ENCODE measurements around the gene NSD2. TPM values are rescaled to one million over a fixed set of nuclear protein-coding genes. Genes with fewer than 3 reads are reported as not detected.
A peak's percentile ranks its signal among the peaks of the same experiment; 100 is the strongest.

Gene NSD2
- total RNA-seq, 2 donors from 2014 or later = 23.8 to 36.3 TPM

DNA sequence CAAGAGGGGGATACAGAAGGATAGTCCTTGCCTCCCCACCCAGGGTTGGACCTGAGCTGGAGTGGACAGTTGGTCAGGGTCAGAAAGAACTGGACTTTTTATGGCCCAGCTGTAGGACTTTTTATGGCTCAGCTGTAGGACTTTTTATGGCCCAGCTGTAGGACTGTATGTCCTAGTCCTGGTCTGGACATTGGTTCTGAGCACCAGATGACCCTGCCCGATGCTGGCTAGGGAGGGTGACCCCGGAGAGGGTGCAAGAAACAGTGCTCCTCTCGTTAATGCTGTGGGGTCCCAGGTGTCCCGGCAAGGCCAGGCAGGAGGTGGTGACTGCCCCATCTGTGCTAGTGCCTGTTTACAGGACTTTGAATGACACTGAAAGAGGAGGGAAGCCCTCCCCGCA lies 13.3 kb upstream of the NSD2 start:
- Histone ChIP-seq H3K36me3 (no peaks in the 10 kb centered on the region), H3K27ac (no peak overlapping the region), H3K27me3 (no peaks in the 10 kb centered on the region), H3K9me3 (no peaks in the 10 kb centered on the region), H3K4me3 (no peak overlapping the region), H3K4me1 (peaks cover 0 to 41% of the 10 kb centered on the region in 2 donors)
- DNase-seq (ENCODE audit: low spot score) = no peak
- TF ChIP-seq CTCF (IDR thresholded peaks at IDR 0.05) = no peak

GRCh38 chr4:1859389-1859753 lies 11.8 kb upstream of the NSD2 start:
- TF ChIP-seq CTCF (IDR thresholded peaks at IDR 0.05) = no peak

GRCh38 chr4:1862055-1862911 lies 8.9 kb upstream of the NSD2 start:
- Histone ChIP-seq H3K4me3 (peak overlapping the region in 1 of 2 donors; percentile 19), H3K4me1 (peaks cover 0 to 11% of the 10 kb centered on the region in 2 donors), H3K27ac (no peak overlapping the region), H3K36me3 (no peaks in the 10 kb centered on the region), H3K9me3 (no peaks in the 10 kb centered on the region), H3K27me3 (no peaks in the 10 kb centered on the region)
- no peak for TF ChIP-seq CTCF (IDR thresholded peaks at IDR 0.05)
- no peak for DNase-seq (ENCODE audit: low spot score)

More at GRCh38 chr4:1859389-1859753, 11.8 kb upstream of the NSD2 start:
- no peaks in the 10 kb centered on the region for H3K27me3 ChIP-seq
- H3K4me1 ChIP-seq = peaks cover 0 to 29% of the 10 kb centered on the region in 2 donors
- DNase-seq (ENCODE audit: low spot score) = no peak
- H3K36me3 ChIP-seq = no peaks in the 10 kb centered on the region
- no peak overlapping the region for H3K4me3 ChIP-seq
- no peaks in the 10 kb centered on the region for H3K9me3 ChIP-seq
- no peak overlapping the region for H3K27ac ChIP-seq

- Histone ChIP-seq H3K4me1 (peaks cover 0 to 8% of the 10 kb centered on the region in 2 donors), H3K4me3 (no peak overlapping the region), H3K36me3 (no peaks in the 10 kb centered on the region), H3K9me3 (no peaks in the 10 kb centered on the region), H3K27ac (no peak overlapping the region), H3K27me3 (no peaks in the 10 kb centered on the region)
- DNase-seq (ENCODE audit: low spot score) = no peak
- TF ChIP-seq CTCF (IDR thresholded peaks at IDR 0.05) = no peak
Measured at GRCh38 chr4:1862961-1863296, 8.3 kb upstream of the NSD2 start.

- H3K4me3 ChIP-seq = no peak overlapping the region
- no peaks in the 10 kb centered on the region for H3K27me3 ChIP-seq
- H3K36me3 ChIP-seq = no peaks in the 10 kb centered on the region
- peaks cover 0 to 8% of the 10 kb centered on the region in 2 donors for H3K4me1 ChIP-seq
- H3K9me3 ChIP-seq = no peaks in the 10 kb centered on the region
- no peak overlapping the region for H3K27ac ChIP-seq
- DNase-seq (ENCODE audit: low spot score) = no peak
- no peak for TF ChIP-seq CTCF (IDR thresholded peaks at IDR 0.05)
Measured at GRCh38 chr4:1863297-1864033, 7.7 kb upstream of the NSD2 start.

All from right atrium auricular region (tissue), 2 donors.